GM12801 (cell line): ENCODE measurements around the gene MED14.

Experiments
- CTCF ChIP-seq: IDR thresholded peaks from one replicate; pipeline ENCODE4 v1.5.1; 2011; ENCODE audit warnings: control low read depth; ENCODE audit not compliant: insufficient read length; ENCODE audit errors: extremely low read depth

Gene MED14

GRCh38 chrX:40653535-40653934 lies 81.8 kb downstream of the MED14 start:
- TF ChIP-seq CTCF: no peak

GRCh38 chrX:40652664-40653063 lies 82.7 kb downstream of the MED14 start:
- no peak for TF ChIP-seq CTCF

- TF ChIP-seq CTCF: no peak
These were observed 83.6 kb downstream of the MED14 start for GRCh38 chrX:40651620-40652223.

GRCh38 chrX:40647307-40648197 lies 87.8 kb downstream of the MED14 start, which contains the start of gene CXorf38:
Gene CXorf38 (minus strand): TSS chrX:40647561. CDS start chrX:40647520, 41 bp downstream.
- TF ChIP-seq CTCF: no peak

- no peak for TF ChIP-seq CTCF
These were observed 88.6 kb downstream of the MED14 start for GRCh38 chrX:40646489-40647306.

GRCh38 chrX:40644821-40645358 lies 90.5 kb downstream of the MED14 start:
- no peak for TF ChIP-seq CTCF

GRCh38 chrX:40644176-40644575 lies 91.2 kb downstream of the MED14 start:
- no peak for TF ChIP-seq CTCF
